A673 (cell line): ENCODE data around the gene C2orf68. TPM values are rescaled to one million over a fixed set of nuclear protein-coding genes. Genes with fewer than 3 reads are reported as not detected.
"Not testable (repeated sequence)": the region's sequence is repeated elsewhere in the genome, so short reads cannot be mapped to it uniquely, and the experiment has no call there.

Source experiments
- BruUV-seq: library from RNA; stranded (reverse); fragments of 400-500 nt; replicated peaks from 2 replicates; lab custom pipeline; 2021; lab: Mats Ljungman, UMichigan
- CTCF ChIA-PET: fragments of 300-600 bp; sonication (Branson Sonifier 250); formaldehyde crosslinking; loops from one replicate; lab custom pipeline; 2022; ENCODE audit warnings: antibody characterized with exemption; lab: Charles Lee
- POLR2A ChIA-PET: fragments of 300-600 bp; sonication (Branson Sonifier 250); formaldehyde crosslinking; loops from one replicate; lab custom pipeline; 2022; ENCODE audit warnings: antibody characterized with exemption; ENCODE audit not compliant: low non-redundant PET; lab: Charles Lee
- DNase-seq: peaks from one replicate; pipeline ENCODE4 v3.0.0-alpha.2; 2015; ENCODE audit warnings: low spot score
- H3K27ac ChIP-seq: fragments of 200-600 bp; sonication (generic); 2 replicates; pipeline ENCODE4 v1.5.1; 2016; ENCODE audit warnings: mixed run types, low read depth, mild to moderate bottlenecking, mixed read lengths, antibody characterized with exemption, low read length; ENCODE audit not compliant: poor library complexity, severe bottlenecking
- H3K27me3 ChIP-seq: fragments of 200-600 bp; sonication (generic); replicated peaks from 2 replicates; pipeline ENCODE4 v1.6.1; 2017; ENCODE audit warnings: mixed run types, low read depth, mild to moderate bottlenecking, mixed read lengths, antibody characterized with exemption, low read length; ENCODE audit not compliant: insufficient read depth, poor library complexity
- H3K36me3 ChIP-seq: fragments of 200-600 bp; sonication (generic); 2 replicates; pipeline ENCODE4 v1.6.1; 2016; ENCODE audit warnings: mixed run types, mild to moderate bottlenecking, mixed read lengths, antibody characterized with exemption, low read length; ENCODE audit not compliant: insufficient read depth, poor library complexity, severe bottlenecking
- H3K4me1 ChIP-seq: fragments of 200-600 bp; sonication (generic); 2 replicates; pipeline ENCODE4 v1.6.1; 2017; ENCODE audit warnings: mixed run types, mild to moderate bottlenecking, mixed read lengths, antibody characterized with exemption, low read length; ENCODE audit not compliant: insufficient read depth, poor library complexity, severe bottlenecking
- H3K4me3 ChIP-seq: fragments of 200-600 bp; sonication (generic); 2 replicates; pipeline ENCODE4 v1.5.1; 2016; ENCODE audit warnings: low read depth, mixed run types, mild to moderate bottlenecking, mixed read lengths, low read length; ENCODE audit not compliant: poor library complexity, severe bottlenecking
- H3K9me3 ChIP-seq: fragments of 200-600 bp; sonication (generic); 2 replicates; pipeline ENCODE4 v1.6.1; 2016; ENCODE audit warnings: mixed run types, low read depth, mild to moderate bottlenecking, mixed read lengths, antibody characterized with exemption, low read length; ENCODE audit not compliant: poor library complexity, severe bottlenecking
- EZH2 ChIP-seq: fragments of 200-600 bp; sonication (generic); IDR thresholded peaks from 2 replicates; pipeline ENCODE4 v1.6.1; 2017; ENCODE audit warnings: borderline replicate concordance, low read depth, mild to moderate bottlenecking, mixed read lengths, antibody characterized with exemption, low read length; ENCODE audit not compliant: poor library complexity, severe bottlenecking
- intact Hi-C: fragments of 100-400 bp; cut with micrococcal nuclease; formaldehyde crosslinking; loops from one replicate; pipeline ENCODE4 v1.10.0; 2022; ENCODE audit not compliant: unreplicated experiment
- total RNA-seq: library from RNA; stranded (reverse); gene quantifications from 2 replicates; pipeline ENCODE4 v1.2.3, GENCODE V29; 2021
- TF ChIP-seq, protein P1 (sequence below): fragments of 300-800, 200-600 bp; sonication (generic); conservative IDR thresholded peaks from 2 replicates; pipeline ENCODE4 v1.5.1; 2017; ENCODE audit warnings: low read depth, mild to moderate bottlenecking, antibody characterized with exemption, low read length, moderate library complexity, mixed read lengths

The C2orf68 gene
- total RNA-seq, 1 experiment from 2014 or later, result 46.4 TPM

- ChIA-PET POLR2A (no interaction called here), CTCF (interaction anchor here (2.0 kb wide), 1 partner anchor 16 kb away, joined by 6 read pairs; no protein-coding TSS in a partner anchor)
- H3K27ac ChIP-seq, result no peak overlapping the region
- H3K36me3 ChIP-seq, result peaks cover 65% of the 10 kb centered on the region
- no peak for DNase-seq
- peaks cover 7% of the 10 kb centered on the region for H3K4me1 ChIP-seq
- no peak overlapping the region for H3K4me3 ChIP-seq
- H3K27me3 ChIP-seq, result no peaks in the 10 kb centered on the region
- H3K9me3 ChIP-seq, result no peaks in the 10 kb centered on the region
- no TSS peak for BruUV-seq
- no peak for TF ChIP-seq EZH2
- TF ChIP-seq, protein P1, sequence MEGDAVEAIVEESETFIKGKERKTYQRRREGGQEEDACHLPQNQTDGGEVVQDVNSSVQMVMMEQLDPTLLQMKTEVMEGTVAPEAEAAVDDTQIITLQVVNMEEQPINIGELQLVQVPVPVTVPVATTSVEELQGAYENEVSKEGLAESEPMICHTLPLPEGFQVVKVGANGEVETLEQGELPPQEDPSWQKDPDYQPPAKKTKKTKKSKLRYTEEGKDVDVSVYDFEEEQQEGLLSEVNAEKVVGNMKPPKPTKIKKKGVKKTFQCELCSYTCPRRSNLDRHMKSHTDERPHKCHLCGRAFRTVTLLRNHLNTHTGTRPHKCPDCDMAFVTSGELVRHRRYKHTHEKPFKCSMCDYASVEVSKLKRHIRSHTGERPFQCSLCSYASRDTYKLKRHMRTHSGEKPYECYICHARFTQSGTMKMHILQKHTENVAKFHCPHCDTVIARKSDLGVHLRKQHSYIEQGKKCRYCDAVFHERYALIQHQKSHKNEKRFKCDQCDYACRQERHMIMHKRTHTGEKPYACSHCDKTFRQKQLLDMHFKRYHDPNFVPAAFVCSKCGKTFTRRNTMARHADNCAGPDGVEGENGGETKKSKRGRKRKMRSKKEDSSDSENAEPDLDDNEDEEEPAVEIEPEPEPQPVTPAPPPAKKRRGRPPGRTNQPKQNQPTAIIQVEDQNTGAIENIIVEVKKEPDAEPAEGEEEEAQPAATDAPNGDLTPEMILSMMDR, result no peak
- intact Hi-C loops, result no loop called here
These were observed 9.5 kb upstream of the C2orf68 start for GRCh38 chr2:85621338-85621737.

GRCh38 chr2:85619617-85620016 is 7.8 kb upstream of the C2orf68 start:
- no peak for DNase-seq
- no peaks in the 10 kb centered on the region for H3K27me3 ChIP-seq
- BruUV-seq, result no TSS peak
- POLR2A ChIA-PET, result no interaction called here
- TF ChIP-seq, protein P1, result no peak
- TF ChIP-seq EZH2, result no peak
- H3K4me1 ChIP-seq, result peaks cover 7% of the 10 kb centered on the region
- no peak overlapping the region for H3K4me3 ChIP-seq
- H3K27ac ChIP-seq, result no peak overlapping the region
- intact Hi-C loops, result no loop called here
- CTCF ChIA-PET, result no interaction called here
- H3K36me3 ChIP-seq, result peaks cover 51% of the 10 kb centered on the region
- H3K9me3 ChIP-seq, result no peaks in the 10 kb centered on the region

GRCh38 chr2:85617723-85618122 is 5.9 kb upstream of the C2orf68 start:
- H3K27ac ChIP-seq, CTCF ChIA-PET, H3K27me3 ChIP-seq, BruUV-seq, H3K9me3 ChIP-seq, H3K4me1 ChIP-seq, DNase-seq, intact Hi-C loops: not testable (repeated sequence)
- H3K36me3 ChIP-seq, result peaks cover 33% of the 10 kb centered on the region
- H3K4me3 ChIP-seq, result peak overlapping the region; percentile 92
- POLR2A ChIA-PET, result interaction anchor here (0.7 kb wide), 1 partner anchor 209 kb away, joined by 4 read pairs; no protein-coding TSS in a partner anchor

- no TSS peak for BruUV-seq
- intact Hi-C loops, result no loop called here
- ChIA-PET CTCF (interaction anchor here (0.6 kb wide), 1 partner anchor 737 kb away, joined by 4 read pairs; no protein-coding TSS in a partner anchor), POLR2A (no interaction called here)
- H3K4me3 ChIP-seq, result no peak overlapping the region
- H3K36me3 ChIP-seq, result peaks cover 11% of the 10 kb centered on the region
- no peak for TF ChIP-seq EZH2
- DNase-seq, result no peak
- H3K27ac ChIP-seq, result peak overlapping the region; percentile 95
- H3K27me3 ChIP-seq, result no peaks in the 10 kb centered on the region
- no peaks in the 10 kb centered on the region for H3K9me3 ChIP-seq
- H3K4me1 ChIP-seq, result peaks cover 10% of the 10 kb centered on the region
These were observed 3.5 kb upstream of the C2orf68 start for GRCh38 chr2:85615413-85615728.

DNA sequence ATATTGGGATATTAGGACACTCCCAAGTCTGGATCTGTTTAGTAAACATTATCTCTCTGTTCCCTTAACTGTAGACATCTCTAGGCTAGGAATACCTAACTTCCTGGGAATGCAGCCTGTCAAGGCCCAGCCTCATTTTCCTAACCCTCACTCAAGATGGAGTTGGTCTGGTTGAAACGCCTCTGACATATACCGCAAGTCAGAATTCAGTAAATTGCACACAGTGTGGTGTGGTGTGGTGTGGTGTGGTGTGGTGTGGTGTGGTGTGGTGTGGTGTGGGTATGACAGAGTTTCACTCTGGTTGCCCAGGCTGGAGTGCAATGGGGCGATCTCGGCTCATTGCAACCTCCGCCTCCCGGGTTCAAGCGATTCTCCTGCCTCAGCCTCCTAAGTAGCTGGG is 2.9 kb upstream of the C2orf68 start:
- BruUV-seq, CTCF ChIA-PET, H3K4me3 ChIP-seq, H3K27ac ChIP-seq, H3K9me3 ChIP-seq, POLR2A ChIA-PET, H3K4me1 ChIP-seq, H3K27me3 ChIP-seq, intact Hi-C loops, DNase-seq: not testable (repeated sequence)
- peaks cover 11% of the 10 kb centered on the region for H3K36me3 ChIP-seq
